Measurements from ENCODE around the gene GPR18.

DNA sequence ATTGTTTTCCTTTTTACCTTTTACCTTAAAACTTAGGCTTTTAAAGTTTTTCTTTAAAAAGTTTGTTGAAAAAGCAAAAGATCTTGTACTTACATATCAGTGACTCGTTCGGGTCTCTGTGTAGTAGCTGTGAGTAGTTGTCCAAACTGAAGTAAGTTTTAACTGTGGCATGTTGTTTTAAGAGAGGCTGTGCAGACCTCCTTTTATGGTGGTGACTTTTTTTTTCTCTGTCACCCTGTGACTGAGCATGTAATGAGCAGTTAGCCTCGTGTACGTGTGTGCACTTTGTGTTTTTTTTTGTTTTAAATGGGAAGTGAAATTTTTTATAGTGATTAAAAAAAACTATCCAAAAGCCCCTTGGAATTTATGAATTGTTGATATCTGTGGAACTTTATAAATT is 49.1 kb upstream of the GPR18 start, which contains the start of gene GPR183:
- TF ChIP-seq, protein P1, sequence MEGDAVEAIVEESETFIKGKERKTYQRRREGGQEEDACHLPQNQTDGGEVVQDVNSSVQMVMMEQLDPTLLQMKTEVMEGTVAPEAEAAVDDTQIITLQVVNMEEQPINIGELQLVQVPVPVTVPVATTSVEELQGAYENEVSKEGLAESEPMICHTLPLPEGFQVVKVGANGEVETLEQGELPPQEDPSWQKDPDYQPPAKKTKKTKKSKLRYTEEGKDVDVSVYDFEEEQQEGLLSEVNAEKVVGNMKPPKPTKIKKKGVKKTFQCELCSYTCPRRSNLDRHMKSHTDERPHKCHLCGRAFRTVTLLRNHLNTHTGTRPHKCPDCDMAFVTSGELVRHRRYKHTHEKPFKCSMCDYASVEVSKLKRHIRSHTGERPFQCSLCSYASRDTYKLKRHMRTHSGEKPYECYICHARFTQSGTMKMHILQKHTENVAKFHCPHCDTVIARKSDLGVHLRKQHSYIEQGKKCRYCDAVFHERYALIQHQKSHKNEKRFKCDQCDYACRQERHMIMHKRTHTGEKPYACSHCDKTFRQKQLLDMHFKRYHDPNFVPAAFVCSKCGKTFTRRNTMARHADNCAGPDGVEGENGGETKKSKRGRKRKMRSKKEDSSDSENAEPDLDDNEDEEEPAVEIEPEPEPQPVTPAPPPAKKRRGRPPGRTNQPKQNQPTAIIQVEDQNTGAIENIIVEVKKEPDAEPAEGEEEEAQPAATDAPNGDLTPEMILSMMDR (conservative IDR thresholded peaks at IDR 0.05; ENCODE audit: low read depth, low read length), result no peak
- no peak for TF ChIP-seq EZH2 (IDR thresholded peaks at IDR 0.05; ENCODE audit: borderline replicate concordance, low read depth, low read length, poor library complexity, severe bottlenecking)
